ENCODE data around the gene SGSH.
A peak's percentile ranks its signal among the peaks of the same experiment; 100 is the strongest.

The SGSH gene

GRCh38 chr17:80228477-80228876, 8.3 kb upstream of the SGSH start:
- H3K9ac ChIP-seq (ENCODE audit: low read depth in 1 of 2, low read length in 2 of 2) = no peak overlapping the region
- H3K27ac ChIP-seq (ENCODE audit: low read depth in 2 of 2, low read length in 2 of 2) = no peak overlapping the region
- H3K4me3 ChIP-seq (ENCODE audit: low read length in 2 of 2) = no peak overlapping the region
- peaks cover 2 to 6% of the 10 kb centered on the region in 2 donors for H3K9me3 ChIP-seq (ENCODE audit: control insufficient read depth in 2 of 2, low read length in 2 of 2)
- H3K27me3 ChIP-seq (ENCODE audit: control insufficient read depth in 2 of 2, insufficient read depth in 2 of 2, low read length in 2 of 2) = no peaks in the 10 kb centered on the region
- H3K4me1 ChIP-seq (ENCODE audit: control insufficient read depth in 2 of 2, insufficient read depth in 2 of 2, low read length in 2 of 2) = no peaks in the 10 kb centered on the region
- peaks cover 3 to 6% of the 10 kb centered on the region in 2 donors for H3K36me3 ChIP-seq (ENCODE audit: control insufficient read depth in 2 of 2, insufficient read depth in 2 of 2, low read length in 2 of 2)

- Histone ChIP-seq H3K36me3 (ENCODE audit: control insufficient read depth in 2 of 2, insufficient read depth in 2 of 2, low read length in 2 of 2) (peaks cover 0 to 3% of the 10 kb centered on the region in 2 donors), H3K27me3 (ENCODE audit: control insufficient read depth in 2 of 2, insufficient read depth in 2 of 2, low read length in 2 of 2) (no peaks in the 10 kb centered on the region), H3K9ac (ENCODE audit: low read depth in 1 of 2, low read length in 2 of 2) (no peak overlapping the region)
Measured at GRCh38 chr17:80227666-80228065, 7.5 kb upstream of the SGSH start.

GRCh38 chr17:80227156-80227555, 7.0 kb upstream of the SGSH start:
- Histone ChIP-seq H3K27me3 (ENCODE audit: control insufficient read depth in 2 of 2, insufficient read depth in 2 of 2, low read length in 2 of 2) (no peaks in the 10 kb centered on the region), H3K9me3 (ENCODE audit: control insufficient read depth in 2 of 2, low read length in 2 of 2) (peaks cover 0 to under 1% of the 10 kb centered on the region in 2 donors), H3K36me3 (ENCODE audit: control insufficient read depth in 2 of 2, insufficient read depth in 2 of 2, low read length in 2 of 2) (peaks cover 0 to 3% of the 10 kb centered on the region in 2 donors), H3K9ac (ENCODE audit: low read depth in 1 of 2, low read length in 2 of 2) (no peak overlapping the region), H3K4me1 (ENCODE audit: control insufficient read depth in 2 of 2, insufficient read depth in 2 of 2, low read length in 2 of 2) (no peaks in the 10 kb centered on the region), H3K4me3 (ENCODE audit: low read length in 2 of 2) (no peak overlapping the region), H3K27ac (ENCODE audit: low read depth in 2 of 2, low read length in 2 of 2) (no peak overlapping the region)

More at GRCh38 chr17:80227666-80228065, 7.5 kb upstream of the SGSH start:
- Histone ChIP-seq H3K27ac (ENCODE audit: low read depth in 2 of 2, low read length in 2 of 2) (no peak overlapping the region), H3K4me3 (ENCODE audit: low read length in 2 of 2) (no peak overlapping the region), H3K9me3 (ENCODE audit: control insufficient read depth in 2 of 2, low read length in 2 of 2) (peaks cover 0 to 5% of the 10 kb centered on the region in 2 donors), H3K4me1 (ENCODE audit: control insufficient read depth in 2 of 2, insufficient read depth in 2 of 2, low read length in 2 of 2) (no peaks in the 10 kb centered on the region)

GRCh38 chr17:80225230-80225629, 5.1 kb upstream of the SGSH start:
- Histone ChIP-seq H3K36me3 (ENCODE audit: control insufficient read depth in 2 of 2, insufficient read depth in 2 of 2, low read length in 2 of 2) (peaks cover 0 to 3% of the 10 kb centered on the region in 2 donors), H3K27me3 (ENCODE audit: control insufficient read depth in 2 of 2, insufficient read depth in 2 of 2, low read length in 2 of 2) (no peaks in the 10 kb centered on the region), H3K9ac (ENCODE audit: low read depth in 1 of 2, low read length in 2 of 2) (no peak overlapping the region), H3K4me1 (ENCODE audit: control insufficient read depth in 2 of 2, insufficient read depth in 2 of 2, low read length in 2 of 2) (peaks cover 3 to 6% of the 10 kb centered on the region in 2 donors), H3K4me3 (ENCODE audit: low read length in 2 of 2) (no peak overlapping the region), H3K9me3 (ENCODE audit: control insufficient read depth in 2 of 2, low read length in 2 of 2) (no peaks in the 10 kb centered on the region), H3K27ac (ENCODE audit: low read depth in 2 of 2, low read length in 2 of 2) (no peak overlapping the region)

- Histone ChIP-seq H3K9me3 (ENCODE audit: control insufficient read depth in 2 of 2, low read length in 2 of 2) (no peaks in the 10 kb centered on the region), H3K4me3 (ENCODE audit: low read length in 2 of 2) (no peak overlapping the region), H3K27me3 (ENCODE audit: control insufficient read depth in 2 of 2, insufficient read depth in 2 of 2, low read length in 2 of 2) (no peaks in the 10 kb centered on the region), H3K27ac (ENCODE audit: low read depth in 2 of 2, low read length in 2 of 2) (no peak overlapping the region), H3K36me3 (ENCODE audit: control insufficient read depth in 2 of 2, insufficient read depth in 2 of 2, low read length in 2 of 2) (peaks cover 0 to 3% of the 10 kb centered on the region in 2 donors), H3K9ac (ENCODE audit: low read depth in 1 of 2, low read length in 2 of 2) (no peak overlapping the region), H3K4me1 (ENCODE audit: control insufficient read depth in 2 of 2, insufficient read depth in 2 of 2, low read length in 2 of 2) (peaks cover 4 to 10% of the 10 kb centered on the region in 2 donors)
Measured at GRCh38 chr17:80224683-80225082, 4.5 kb upstream of the SGSH start.

- H3K4me1 ChIP-seq (ENCODE audit: control insufficient read depth in 2 of 2, insufficient read depth in 2 of 2, low read length in 2 of 2) = peaks cover 11 to 14% of the 10 kb centered on the region in 2 donors
- no peak overlapping the region for H3K27ac ChIP-seq (ENCODE audit: low read depth in 2 of 2, low read length in 2 of 2)
- peaks cover 0 to 3% of the 10 kb centered on the region in 2 donors for H3K36me3 ChIP-seq (ENCODE audit: control insufficient read depth in 2 of 2, insufficient read depth in 2 of 2, low read length in 2 of 2)
- H3K4me3 ChIP-seq (ENCODE audit: low read length in 2 of 2) = no peak overlapping the region
- H3K9me3 ChIP-seq (ENCODE audit: control insufficient read depth in 2 of 2, low read length in 2 of 2) = no peaks in the 10 kb centered on the region
- no peaks in the 10 kb centered on the region for H3K27me3 ChIP-seq (ENCODE audit: control insufficient read depth in 2 of 2, insufficient read depth in 2 of 2, low read length in 2 of 2)
- no peak overlapping the region for H3K9ac ChIP-seq (ENCODE audit: low read depth in 1 of 2, low read length in 2 of 2)
Measured at GRCh38 chr17:80223838-80224497, 3.8 kb upstream of the SGSH start.

DNA sequence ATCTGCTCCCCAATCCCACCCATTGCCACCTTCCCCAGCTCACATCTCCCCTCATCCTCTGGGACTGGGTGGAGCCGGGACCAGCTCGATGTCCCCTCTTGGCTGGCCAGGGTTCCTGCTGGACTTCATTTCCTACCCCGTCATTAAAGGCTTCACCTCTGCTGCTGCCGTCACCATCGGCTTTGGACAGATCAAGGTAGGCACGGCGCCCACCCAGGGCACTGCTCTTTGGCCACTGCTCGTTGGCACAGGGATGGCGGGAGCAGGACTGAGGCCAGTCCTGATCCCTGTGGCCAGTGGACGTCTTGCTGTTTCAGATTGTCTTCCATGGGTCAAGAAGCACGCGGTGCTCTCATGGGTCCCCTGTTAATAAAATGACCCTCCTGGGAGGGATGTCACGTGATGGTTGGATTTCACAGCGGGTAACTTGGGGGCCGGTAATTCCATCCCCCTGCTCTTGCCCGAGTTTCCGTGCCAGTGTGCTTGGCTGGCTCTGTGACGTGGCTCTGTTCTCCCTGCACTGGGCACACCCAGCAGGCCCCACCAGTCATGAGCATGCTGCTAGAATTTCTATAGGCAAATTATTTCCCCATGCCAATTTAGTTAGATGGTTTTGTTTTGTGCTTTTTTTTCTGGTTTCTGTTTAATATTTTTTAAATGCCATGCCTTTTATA, 3.1 kb upstream of the SGSH start:
- Histone ChIP-seq H3K27ac (ENCODE audit: low read depth in 2 of 2, low read length in 2 of 2) (no peak overlapping the region), H3K4me3 (ENCODE audit: low read length in 2 of 2) (no peak overlapping the region), H3K27me3 (ENCODE audit: control insufficient read depth in 2 of 2, insufficient read depth in 2 of 2, low read length in 2 of 2) (no peaks in the 10 kb centered on the region), H3K9me3 (ENCODE audit: control insufficient read depth in 2 of 2, low read length in 2 of 2) (no peaks in the 10 kb centered on the region), H3K9ac (ENCODE audit: low read depth in 1 of 2, low read length in 2 of 2) (no peak overlapping the region), H3K36me3 (ENCODE audit: control insufficient read depth in 2 of 2, insufficient read depth in 2 of 2, low read length in 2 of 2) (peaks cover 0 to 3% of the 10 kb centered on the region in 2 donors), H3K4me1 (ENCODE audit: control insufficient read depth in 2 of 2, insufficient read depth in 2 of 2, low read length in 2 of 2) (peaks cover 13 to 14% of the 10 kb centered on the region in 2 donors)

DNA sequence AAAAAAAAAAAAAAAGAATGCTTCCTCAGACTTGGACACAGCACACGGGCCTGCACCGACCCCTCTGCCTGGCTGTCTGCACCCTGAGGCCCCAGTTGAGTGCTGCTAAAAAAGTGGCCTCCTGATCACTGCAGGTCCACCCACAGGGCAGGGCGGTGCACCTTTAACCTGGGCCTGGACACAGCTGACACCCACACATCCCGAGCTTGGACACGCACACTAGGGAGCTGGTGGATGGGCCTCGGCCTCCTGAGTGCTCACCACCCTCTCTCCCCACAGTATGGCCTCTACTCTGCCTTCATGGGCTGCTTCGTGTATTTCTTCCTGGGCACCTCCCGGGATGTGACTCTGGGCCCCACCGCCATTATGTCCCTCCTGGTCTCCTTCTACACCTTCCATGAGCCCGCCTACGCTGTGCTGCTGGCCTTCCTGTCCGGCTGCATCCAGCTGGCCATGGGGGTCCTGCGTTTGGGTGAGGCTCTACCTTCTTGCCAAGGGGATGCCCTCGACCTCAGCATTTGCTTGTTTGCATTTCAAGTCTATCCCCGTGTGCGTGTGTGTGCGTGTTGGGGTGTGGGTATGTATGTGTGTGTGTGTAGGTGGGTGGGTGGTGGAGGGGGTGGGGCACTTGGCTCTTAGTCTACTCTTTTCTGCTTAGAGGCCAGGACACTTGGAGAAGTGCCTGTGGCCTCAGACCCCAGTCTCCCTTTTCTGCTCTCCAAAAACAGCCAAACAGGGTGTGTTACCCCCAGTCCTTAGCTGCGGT, 2.4 kb upstream of the SGSH start:
- peaks cover 2 to 4% of the 10 kb centered on the region in 2 donors for H3K36me3 ChIP-seq (ENCODE audit: control insufficient read depth in 2 of 2, insufficient read depth in 2 of 2, low read length in 2 of 2)

DNA sequence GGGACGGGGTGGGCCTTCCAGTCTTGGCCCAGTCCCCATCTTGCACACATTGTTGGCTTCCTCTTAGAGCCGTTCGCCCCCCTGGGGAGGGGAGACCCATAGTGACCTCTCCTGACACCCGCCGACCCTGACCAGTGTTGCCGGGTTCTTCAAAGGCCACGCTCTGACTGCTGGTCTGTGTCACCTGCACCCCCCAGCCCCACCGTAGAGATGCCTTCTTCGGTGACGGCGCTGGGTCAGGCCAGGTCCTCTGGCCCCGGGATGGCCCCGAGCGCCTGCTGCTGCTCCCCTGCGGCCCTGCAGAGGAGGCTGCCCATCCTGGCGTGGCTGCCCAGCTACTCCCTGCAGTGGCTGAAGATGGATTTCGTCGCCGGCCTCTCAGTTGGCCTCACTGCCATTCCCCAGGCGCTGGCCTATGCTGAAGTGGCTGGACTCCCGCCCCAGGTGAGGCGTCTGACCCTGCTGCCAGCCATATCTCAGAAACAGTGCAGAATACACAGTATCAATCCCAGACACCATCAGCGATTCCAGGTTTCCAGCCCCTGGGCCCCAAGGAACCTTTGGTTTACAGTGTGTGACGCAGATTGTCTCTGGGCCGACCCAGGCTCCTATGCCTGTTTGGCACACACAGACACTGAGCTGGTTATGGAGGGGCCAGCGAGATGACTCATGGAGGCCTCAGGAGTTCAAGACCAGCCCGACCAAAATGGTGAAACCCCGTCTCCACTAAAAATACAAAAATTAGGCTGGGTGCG, 1.4 kb upstream of the SGSH start:
- peaks cover 9 to 11% of the 10 kb centered on the region in 2 donors for H3K36me3 ChIP-seq (ENCODE audit: control insufficient read depth in 2 of 2, insufficient read depth in 2 of 2, low read length in 2 of 2)
- H3K4me3 ChIP-seq (ENCODE audit: low read length in 2 of 2) = peak overlapping the region; percentile 63 to 79
- peaks cover 14% of the 10 kb centered on the region in 2 donors for H3K4me1 ChIP-seq (ENCODE audit: control insufficient read depth in 2 of 2, insufficient read depth in 2 of 2, low read length in 2 of 2)
- H3K27ac ChIP-seq (ENCODE audit: low read depth in 2 of 2, low read length in 2 of 2) = no peak overlapping the region
- H3K9me3 ChIP-seq (ENCODE audit: control insufficient read depth in 2 of 2, low read length in 2 of 2) = no peaks in the 10 kb centered on the region
- H3K9ac ChIP-seq (ENCODE audit: low read depth in 1 of 2, low read length in 2 of 2) = peak overlapping the region in 1 of 2 donors; percentile 43
- no peaks in the 10 kb centered on the region for H3K27me3 ChIP-seq (ENCODE audit: control insufficient read depth in 2 of 2, insufficient read depth in 2 of 2, low read length in 2 of 2)

More for the DNA sequence above, 2.4 kb upstream of the SGSH start:
- H3K27me3 ChIP-seq (ENCODE audit: control insufficient read depth in 2 of 2, insufficient read depth in 2 of 2, low read length in 2 of 2) = no peaks in the 10 kb centered on the region
- H3K27ac ChIP-seq (ENCODE audit: low read depth in 2 of 2, low read length in 2 of 2) = no peak overlapping the region
- no peaks in the 10 kb centered on the region for H3K9me3 ChIP-seq (ENCODE audit: control insufficient read depth in 2 of 2, low read length in 2 of 2)
- no peak overlapping the region for H3K4me3 ChIP-seq (ENCODE audit: low read length in 2 of 2)
- H3K4me1 ChIP-seq (ENCODE audit: control insufficient read depth in 2 of 2, insufficient read depth in 2 of 2, low read length in 2 of 2) = peaks cover 14% of the 10 kb centered on the region in 2 donors
- no peak overlapping the region for H3K9ac ChIP-seq (ENCODE audit: low read depth in 1 of 2, low read length in 2 of 2)

Data from mucosa of rectum (tissue), 2 donors.